Panc1 (cell line): Measurements from ENCODE around the gene ADORA1.

Source experiments
- POLR2AphosphoS5 ChIP-seq: IDR thresholded peaks from 2 replicates; pipeline ENCODE4 v1.6.1; 2012; ENCODE audit warnings: mild to moderate bottlenecking, low read depth, low read length, moderate library complexity
- SIN3A ChIP-seq: IDR thresholded peaks from 2 replicates; pipeline ENCODE4 v1.6.1; 2012; ENCODE audit warnings: low read depth, mild to moderate bottlenecking, low read length, moderate library complexity, borderline replicate concordance; ENCODE audit not compliant: insufficient read depth
- TCF7L2 ChIP-seq: IDR thresholded peaks from 2 replicates; pipeline ENCODE4 v1.6.1; 2011; ENCODE audit warnings: mild to moderate bottlenecking, low read depth, low read length, inconsistent platforms
- TF ChIP-seq, protein P1 (sequence below): fragments of 450-650 bp; IDR thresholded peaks from 2 replicates; pipeline ENCODE4 v1.5.1; 2017; ENCODE audit warnings: mild to moderate bottlenecking
- TF ChIP-seq, protein P2 (sequence below), 2 experiments: IDR thresholded peaks; 2 replicates each; pipeline ENCODE4 v1.6.1; 2011 to 2012; ENCODE audit warnings: low read depth in 2 of 2, control low read depth in 1 of 2, low read length in 1 of 2, mild to moderate bottlenecking in 1 of 2, moderate library complexity in 1 of 2; ENCODE audit not compliant: insufficient read depth in 1 of 2

DNA sequence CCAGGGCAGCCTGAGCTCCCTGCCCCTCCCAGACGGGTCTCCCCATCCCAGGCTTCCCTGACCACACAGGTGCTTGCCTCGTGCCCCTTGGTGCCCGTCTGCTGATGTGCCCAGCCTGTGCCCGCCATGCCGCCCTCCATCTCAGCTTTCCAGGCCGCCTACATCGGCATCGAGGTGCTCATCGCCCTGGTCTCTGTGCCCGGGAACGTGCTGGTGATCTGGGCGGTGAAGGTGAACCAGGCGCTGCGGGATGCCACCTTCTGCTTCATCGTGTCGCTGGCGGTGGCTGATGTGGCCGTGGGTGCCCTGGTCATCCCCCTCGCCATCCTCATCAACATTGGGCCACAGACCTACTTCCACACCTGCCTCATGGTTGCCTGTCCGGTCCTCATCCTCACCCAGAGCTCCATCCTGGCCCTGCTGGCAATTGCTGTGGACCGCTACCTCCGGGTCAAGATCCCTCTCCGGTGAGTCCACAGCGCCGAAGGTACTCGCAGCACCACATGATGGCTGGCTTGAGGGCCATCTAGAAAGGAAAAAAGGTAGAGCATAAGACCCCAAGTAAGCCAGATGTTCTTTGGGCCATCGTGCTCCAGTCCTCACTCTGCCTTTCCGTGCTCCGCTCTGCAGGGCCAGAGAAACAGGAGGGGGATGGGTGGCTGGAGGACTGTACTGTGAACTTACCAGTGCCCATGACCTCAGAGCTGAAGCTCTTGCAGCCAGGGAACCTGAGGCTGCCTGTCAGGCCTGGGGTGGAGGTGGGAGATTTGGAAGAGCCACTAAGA lies 1.4 kb downstream of the ADORA1 start:
- TF ChIP-seq, protein P1, sequence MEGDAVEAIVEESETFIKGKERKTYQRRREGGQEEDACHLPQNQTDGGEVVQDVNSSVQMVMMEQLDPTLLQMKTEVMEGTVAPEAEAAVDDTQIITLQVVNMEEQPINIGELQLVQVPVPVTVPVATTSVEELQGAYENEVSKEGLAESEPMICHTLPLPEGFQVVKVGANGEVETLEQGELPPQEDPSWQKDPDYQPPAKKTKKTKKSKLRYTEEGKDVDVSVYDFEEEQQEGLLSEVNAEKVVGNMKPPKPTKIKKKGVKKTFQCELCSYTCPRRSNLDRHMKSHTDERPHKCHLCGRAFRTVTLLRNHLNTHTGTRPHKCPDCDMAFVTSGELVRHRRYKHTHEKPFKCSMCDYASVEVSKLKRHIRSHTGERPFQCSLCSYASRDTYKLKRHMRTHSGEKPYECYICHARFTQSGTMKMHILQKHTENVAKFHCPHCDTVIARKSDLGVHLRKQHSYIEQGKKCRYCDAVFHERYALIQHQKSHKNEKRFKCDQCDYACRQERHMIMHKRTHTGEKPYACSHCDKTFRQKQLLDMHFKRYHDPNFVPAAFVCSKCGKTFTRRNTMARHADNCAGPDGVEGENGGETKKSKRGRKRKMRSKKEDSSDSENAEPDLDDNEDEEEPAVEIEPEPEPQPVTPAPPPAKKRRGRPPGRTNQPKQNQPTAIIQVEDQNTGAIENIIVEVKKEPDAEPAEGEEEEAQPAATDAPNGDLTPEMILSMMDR: no peak
- TF ChIP-seq POLR2AphosphoS5: no peak
- TF ChIP-seq, protein P2, sequence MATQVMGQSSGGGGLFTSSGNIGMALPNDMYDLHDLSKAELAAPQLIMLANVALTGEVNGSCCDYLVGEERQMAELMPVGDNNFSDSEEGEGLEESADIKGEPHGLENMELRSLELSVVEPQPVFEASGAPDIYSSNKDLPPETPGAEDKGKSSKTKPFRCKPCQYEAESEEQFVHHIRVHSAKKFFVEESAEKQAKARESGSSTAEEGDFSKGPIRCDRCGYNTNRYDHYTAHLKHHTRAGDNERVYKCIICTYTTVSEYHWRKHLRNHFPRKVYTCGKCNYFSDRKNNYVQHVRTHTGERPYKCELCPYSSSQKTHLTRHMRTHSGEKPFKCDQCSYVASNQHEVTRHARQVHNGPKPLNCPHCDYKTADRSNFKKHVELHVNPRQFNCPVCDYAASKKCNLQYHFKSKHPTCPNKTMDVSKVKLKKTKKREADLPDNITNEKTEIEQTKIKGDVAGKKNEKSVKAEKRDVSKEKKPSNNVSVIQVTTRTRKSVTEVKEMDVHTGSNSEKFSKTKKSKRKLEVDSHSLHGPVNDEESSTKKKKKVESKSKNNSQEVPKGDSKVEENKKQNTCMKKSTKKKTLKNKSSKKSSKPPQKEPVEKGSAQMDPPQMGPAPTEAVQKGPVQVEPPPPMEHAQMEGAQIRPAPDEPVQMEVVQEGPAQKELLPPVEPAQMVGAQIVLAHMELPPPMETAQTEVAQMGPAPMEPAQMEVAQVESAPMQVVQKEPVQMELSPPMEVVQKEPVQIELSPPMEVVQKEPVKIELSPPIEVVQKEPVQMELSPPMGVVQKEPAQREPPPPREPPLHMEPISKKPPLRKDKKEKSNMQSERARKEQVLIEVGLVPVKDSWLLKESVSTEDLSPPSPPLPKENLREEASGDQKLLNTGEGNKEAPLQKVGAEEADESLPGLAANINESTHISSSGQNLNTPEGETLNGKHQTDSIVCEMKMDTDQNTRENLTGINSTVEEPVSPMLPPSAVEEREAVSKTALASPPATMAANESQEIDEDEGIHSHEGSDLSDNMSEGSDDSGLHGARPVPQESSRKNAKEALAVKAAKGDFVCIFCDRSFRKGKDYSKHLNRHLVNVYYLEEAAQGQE (IDR thresholded peaks at IDR 0.05; ENCODE audit: insufficient read depth in 1 of 2, low read depth in 2 of 2, low read length in 1 of 2): no peak
- no peak for TF ChIP-seq SIN3A
- no peak for TF ChIP-seq TCF7L2
